A172 (cell line): ENCODE measurements around the gene MRPL51. TPM values are rescaled to one million over a fixed set of nuclear protein-coding genes. Genes with fewer than 3 reads are reported as not detected.
A peak's percentile ranks its signal among the peaks of the same experiment; 100 is the strongest.
"Not testable (repeated sequence)": the region's sequence is repeated elsewhere in the genome, so short reads cannot be mapped to it uniquely, and the experiment has no call there.

Source experiments
- DNase-seq: peaks from one replicate; pipeline ENCODE4 v3.0.0-alpha.2; 2015; ENCODE audit warnings: low spot score
- total RNA-seq: library from RNA; depleted of rRNA; stranded (reverse); fragments of >200 nt; shearing (Covaris generic); gene quantifications from 2 replicates; pipeline ENCODE4 v1.2.3, GENCODE V29; 2014

The MRPL51 gene
- total RNA-seq, 1 experiment from 2014 or later: 166 TPM

- DNase-seq: no peak
Measured at GRCh38 chr12:6488240-6488639, 4.8 kb downstream of the MRPL51 start.

- DNase-seq: no peak
Measured at GRCh38 chr12:6478416-6478815, 14.6 kb downstream of the MRPL51 start.

- not testable (repeated sequence) for DNase-seq
Measured at GRCh38 chr12:6477601-6478377, 15.3 kb downstream of the MRPL51 start.

GRCh38 chr12:6476489-6476888 lies 16.6 kb downstream of the MRPL51 start:
- DNase-seq: peak; percentile 63

GRCh38 chr12:6475233-6475975 lies 17.7 kb downstream of the MRPL51 start:
- not testable (repeated sequence) for DNase-seq

- DNase-seq: no peak
Measured at GRCh38 chr12:6472491-6472890, 20.6 kb downstream of the MRPL51 start.

GRCh38 chr12:6471989-6472360 lies 21.1 kb downstream of the MRPL51 start:
- no peak for DNase-seq

- DNase-seq: peak; percentile 90
Measured at GRCh38 chr12:6470375-6471163, 22.5 kb downstream of the MRPL51 start, which contains the start of gene VAMP1. Gene VAMP1 (minus strand): TSS chr12:6470677. CDS start chr12:6470531, 146 bp downstream.

GRCh38 chr12:6469609-6470374 lies 23.3 kb downstream of the MRPL51 start:
- DNase-seq: no peak

GRCh38 chr12:6469092-6469491 lies 24.0 kb downstream of the MRPL51 start:
- DNase-seq: no peak

GRCh38 chr12:6468283-6468575 lies 24.8 kb downstream of the MRPL51 start:
- no peak for DNase-seq

- DNase-seq: not testable (repeated sequence)
Measured at GRCh38 chr12:6467571-6468282, 25.3 kb downstream of the MRPL51 start.

GRCh38 chr12:6466751-6467150 lies 26.3 kb downstream of the MRPL51 start:
- not testable (repeated sequence) for DNase-seq

GRCh38 chr12:6466184-6466573 lies 26.9 kb downstream of the MRPL51 start:
- DNase-seq: no peak

GRCh38 chr12:6465467-6466183 lies 27.4 kb downstream of the MRPL51 start:
- DNase-seq: peak; percentile 48

- DNase-seq: no peak
Measured at GRCh38 chr12:6464531-6464930, 28.5 kb downstream of the MRPL51 start.

GRCh38 chr12:6463858-6464257 lies 29.2 kb downstream of the MRPL51 start:
- DNase-seq: no peak

GRCh38 chr12:6463216-6463615 lies 29.8 kb downstream of the MRPL51 start:
- DNase-seq: no peak

GRCh38 chr12:6462234-6462995 lies 30.6 kb downstream of the MRPL51 start:
- DNase-seq: no peak
